ENCODE measurements around the gene CAPN7. TPM values are rescaled to one million over a fixed set of nuclear protein-coding genes. Genes with fewer than 3 reads are reported as not detected.
A peak's percentile ranks its signal among the peaks of the same experiment; 100 is the strongest.

CAPN7 gene
- total RNA-seq, 2 experiments from 2014 or later = 28.3 to 29.5 TPM

DNA sequence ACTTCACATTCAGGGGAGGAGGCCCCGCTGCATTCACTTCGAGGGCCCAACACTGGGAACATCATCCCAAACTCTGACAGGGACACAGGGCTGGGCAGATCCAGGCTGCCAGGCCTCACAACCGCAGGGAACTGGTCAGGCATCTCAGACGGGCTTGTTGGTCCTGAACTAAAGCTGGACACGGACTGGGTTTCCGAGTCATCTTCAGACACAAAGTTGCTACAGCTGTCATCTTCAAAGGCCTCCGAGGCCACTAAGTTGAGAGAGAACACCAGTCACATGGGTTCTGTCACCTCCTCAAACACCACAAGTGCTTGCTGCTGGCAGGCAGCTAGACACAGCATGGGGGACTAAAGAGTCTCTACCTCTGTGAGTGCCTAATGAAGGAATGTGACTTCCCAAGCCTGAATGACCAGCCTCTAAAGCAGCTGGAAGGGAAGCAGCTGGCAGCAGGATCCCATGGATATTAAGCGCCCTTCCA lies 50.9 kb downstream of the CAPN7 start:
- Mint-ChIP-seq H3K27me3 (ENCODE audit: low read depth) (no peaks in the 10 kb centered on the region), H3K4me3 (no peak overlapping the region), H3K36me3 (ENCODE audit: low read depth) (peaks cover 49% of the 10 kb centered on the region), H3K4me1 (ENCODE audit: low read depth) (peaks cover 6% of the 10 kb centered on the region), H3K27ac (no peak overlapping the region), H3K9me3 (ENCODE audit: insufficient read depth) (no peaks in the 10 kb centered on the region)
- DNase-seq = no peak
- no peak for ATAC-seq
- CTCF ChIA-PET = interaction anchor here (1.3 to 2.1 kb wide), 3 partner anchors 11 to 149 kb away, joined by 4 to 10 read pairs (median 7); partner anchors contain the start of gene SH3BP5
- POLR2A ChIA-PET = no interaction called here

DNA sequence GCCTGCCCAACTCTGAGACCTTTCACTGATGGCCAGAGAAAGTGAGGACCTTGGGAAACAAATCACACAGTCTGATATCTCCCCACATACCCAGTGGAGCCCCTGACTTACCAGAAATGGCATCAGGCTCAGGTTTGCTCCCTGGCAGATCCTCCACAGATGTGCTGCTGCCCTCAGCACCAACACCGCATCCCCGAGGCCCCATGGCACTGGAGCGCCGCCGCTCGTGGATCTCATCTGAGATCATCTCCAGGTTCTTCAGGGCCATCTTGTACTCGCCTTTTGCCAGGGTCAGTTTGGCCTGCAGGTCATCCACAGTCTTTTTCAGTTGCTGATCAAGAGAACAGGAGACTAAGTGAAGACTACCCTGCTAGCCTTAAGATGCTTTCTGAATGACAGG lies 52.7 kb downstream of the CAPN7 start:
- Mint-ChIP-seq H3K4me3 (no peak overlapping the region), H3K4me1 (ENCODE audit: low read depth) (no peaks in the 10 kb centered on the region), H3K27me3 (ENCODE audit: low read depth) (no peaks in the 10 kb centered on the region), H3K36me3 (ENCODE audit: low read depth) (peaks cover 37% of the 10 kb centered on the region), H3K27ac (no peak overlapping the region), H3K9me3 (ENCODE audit: insufficient read depth) (no peaks in the 10 kb centered on the region)
- DNase-seq (no peak), ATAC-seq (no peak)
- POLR2A ChIA-PET = no interaction called here
- CTCF ChIA-PET = interaction anchor here (1.7 to 3.5 kb wide), 3 partner anchors 10 to 151 kb away, joined by 4 to 25 read pairs (median 5); no protein-coding TSS in a partner anchor

GRCh38 chr3:15260531-15260930 lies 54.5 kb downstream of the CAPN7 start:
- DNase-seq (no peak), ATAC-seq (no peak)
- ChIA-PET CTCF (interaction anchor here (1.3 to 3.5 kb wide), 4 partner anchors 8 to 152 kb away, joined by 3 to 25 read pairs (median 6); no protein-coding TSS in a partner anchor), POLR2A (no interaction called here)
- H3K27me3 Mint-ChIP-seq (ENCODE audit: low read depth) = no peaks in the 10 kb centered on the region
- no peak overlapping the region for H3K4me3 Mint-ChIP-seq
- peak overlapping the region; percentile 22 for H3K27ac Mint-ChIP-seq
- peaks cover 9% of the 10 kb centered on the region for H3K4me1 Mint-ChIP-seq (ENCODE audit: low read depth)
- H3K9me3 Mint-ChIP-seq (ENCODE audit: insufficient read depth) = no peaks in the 10 kb centered on the region
- peaks cover 36% of the 10 kb centered on the region for H3K36me3 Mint-ChIP-seq (ENCODE audit: low read depth)

- peaks cover 28% of the 10 kb centered on the region for H3K36me3 Mint-ChIP-seq (ENCODE audit: low read depth)
- no peak overlapping the region for H3K27ac Mint-ChIP-seq
- CTCF ChIA-PET = interaction anchor here (1.2 kb wide), 1 partner anchor 72 kb away, joined by 3 read pairs; no protein-coding TSS in a partner anchor
- no peaks in the 10 kb centered on the region for H3K9me3 Mint-ChIP-seq (ENCODE audit: insufficient read depth)
- H3K4me3 Mint-ChIP-seq = no peak overlapping the region
- ATAC-seq (no peak), DNase-seq (no peak)
- H3K27me3 Mint-ChIP-seq (ENCODE audit: low read depth) = no peaks in the 10 kb centered on the region
- H3K4me1 Mint-ChIP-seq (ENCODE audit: low read depth) = peaks cover 15% of the 10 kb centered on the region
- POLR2A ChIA-PET = no interaction called here
Measured at GRCh38 chr3:15261274-15261673, 55.2 kb downstream of the CAPN7 start.

- DNase-seq (peak; percentile 11), ATAC-seq (no peak)
- Mint-ChIP-seq H3K36me3 (ENCODE audit: low read depth) (peaks cover 26% of the 10 kb centered on the region), H3K27me3 (ENCODE audit: low read depth) (no peaks in the 10 kb centered on the region), H3K4me1 (ENCODE audit: low read depth) (peaks cover 15% of the 10 kb centered on the region), H3K27ac (no peak overlapping the region), H3K9me3 (ENCODE audit: insufficient read depth) (no peaks in the 10 kb centered on the region), H3K4me3 (no peak overlapping the region)
- ChIA-PET CTCF (interaction anchor here (1.2 to 1.3 kb wide), 2 partner anchors 72 to 144 kb away, joined by 3 read pairs; no protein-coding TSS in a partner anchor), POLR2A (interaction anchor here (0.6 kb wide), 1 partner anchor 296 kb away, joined by 3 read pairs; no protein-coding TSS in a partner anchor)
Measured at GRCh38 chr3:15262021-15262420, 56.0 kb downstream of the CAPN7 start.

DNA sequence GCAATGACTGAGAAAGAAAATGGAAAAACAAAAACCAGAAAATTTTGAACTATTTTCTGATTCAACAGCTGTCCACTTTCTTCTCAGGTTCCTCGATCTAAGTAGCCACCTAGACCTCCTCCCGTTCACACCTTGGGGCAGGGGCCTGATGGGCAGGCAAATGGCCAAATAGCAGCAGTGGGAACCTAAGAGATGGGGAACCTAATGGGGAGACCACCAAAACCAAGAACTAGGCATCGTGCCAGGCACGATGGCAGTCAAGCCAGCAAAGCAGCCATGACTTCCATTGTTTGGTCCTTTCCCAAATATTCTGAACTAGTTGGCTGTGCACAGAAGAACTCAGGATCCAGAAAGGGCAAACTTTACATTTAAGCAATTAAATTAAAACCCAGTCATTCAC lies 57.1 kb downstream of the CAPN7 start:
- H3K27ac Mint-ChIP-seq = no peak overlapping the region

DNA sequence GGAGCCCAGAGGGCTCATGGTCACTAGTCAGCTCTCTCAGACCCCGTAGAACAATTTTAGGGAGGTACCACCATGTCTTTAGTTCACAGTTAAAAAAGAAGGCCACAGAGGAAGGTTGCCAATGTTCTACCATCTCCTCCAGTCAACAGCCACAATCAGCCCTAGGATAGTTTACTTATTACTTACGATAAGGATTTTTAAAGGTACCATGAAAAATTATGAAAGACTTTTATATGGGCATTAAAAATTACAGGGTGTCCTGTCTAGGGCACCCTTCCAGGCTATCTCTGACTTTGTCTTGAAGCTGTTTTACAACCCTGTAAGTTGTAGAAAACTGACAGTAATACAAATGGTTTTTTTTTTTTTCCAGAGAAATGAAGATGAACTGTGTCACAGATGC lies 57.9 kb downstream of the CAPN7 start:
- no peak for DNase-seq
- peaks cover 21% of the 10 kb centered on the region for H3K4me1 Mint-ChIP-seq (ENCODE audit: low read depth)
- ChIA-PET CTCF (interaction anchor here (0.8 to 9.1 kb wide), 5 partner anchors 11 to 140 kb away, joined by 3 to 168 read pairs (median 100); partner anchors contain the start of genes CAPN7 and SH3BP5), POLR2A (no interaction called here)
- H3K9me3 Mint-ChIP-seq (ENCODE audit: insufficient read depth) = no peaks in the 10 kb centered on the region
- ATAC-seq = no peak
- no peak overlapping the region for H3K4me3 Mint-ChIP-seq
- H3K36me3 Mint-ChIP-seq (ENCODE audit: low read depth) = peaks cover 10% of the 10 kb centered on the region
- H3K27me3 Mint-ChIP-seq (ENCODE audit: low read depth) = no peaks in the 10 kb centered on the region
- H3K27ac Mint-ChIP-seq = no peak overlapping the region

More for the DNA sequence above, 57.1 kb downstream of the CAPN7 start:
- ChIA-PET CTCF (interaction anchor here (0.8 to 9.1 kb wide), 3 partner anchors 42 to 141 kb away, joined by 3 to 147 read pairs (median 100); partner anchors contain the start of gene CAPN7), POLR2A (no interaction called here)
- no peaks in the 10 kb centered on the region for H3K27me3 Mint-ChIP-seq (ENCODE audit: low read depth)
- ATAC-seq (no peak), DNase-seq (peak; percentile 16)
- no peak overlapping the region for H3K4me3 Mint-ChIP-seq
- no peaks in the 10 kb centered on the region for H3K9me3 Mint-ChIP-seq (ENCODE audit: insufficient read depth)
- peaks cover 17% of the 10 kb centered on the region for H3K36me3 Mint-ChIP-seq (ENCODE audit: low read depth)
- H3K4me1 Mint-ChIP-seq (ENCODE audit: low read depth) = peaks cover 18% of the 10 kb centered on the region

- no peak for DNase-seq
- H3K9me3 Mint-ChIP-seq (ENCODE audit: insufficient read depth) = no peaks in the 10 kb centered on the region
- peaks cover 26% of the 10 kb centered on the region for H3K4me1 Mint-ChIP-seq (ENCODE audit: low read depth)
- ChIA-PET POLR2A (no interaction called here), CTCF (interaction anchor here (1.4 to 9.1 kb wide), 4 partner anchors 12 to 139 kb away, joined by 5 to 168 read pairs (median 124); partner anchors contain the start of genes CAPN7 and SH3BP5)
- no peak overlapping the region for H3K27ac Mint-ChIP-seq
- H3K36me3 Mint-ChIP-seq (ENCODE audit: low read depth) = peaks cover 13% of the 10 kb centered on the region
- no peak overlapping the region for H3K4me3 Mint-ChIP-seq
- H3K27me3 Mint-ChIP-seq (ENCODE audit: low read depth) = no peaks in the 10 kb centered on the region
- no peak for ATAC-seq
Measured at GRCh38 chr3:15264486-15264885, 58.4 kb downstream of the CAPN7 start.

- peaks cover 9% of the 10 kb centered on the region for H3K36me3 Mint-ChIP-seq (ENCODE audit: low read depth)
- CTCF ChIA-PET = interaction anchor here (0.9 to 9.1 kb wide), 13 partner anchors 13 to 292 kb away, joined by 3 to 168 read pairs (median 27); partner anchors contain the start of genes CAPN7 and SH3BP5
- peaks cover 37% of the 10 kb centered on the region for H3K4me1 Mint-ChIP-seq (ENCODE audit: low read depth)
- DNase-seq (peak; percentile 17), ATAC-seq (no peak)
- POLR2A ChIA-PET = interaction anchor here (1.6 kb wide), 1 partner anchor 96 kb away, joined by 4 read pairs; no protein-coding TSS in a partner anchor
- peaks cover 2% of the 10 kb centered on the region for H3K27me3 Mint-ChIP-seq (ENCODE audit: low read depth)
- no peaks in the 10 kb centered on the region for H3K9me3 Mint-ChIP-seq (ENCODE audit: insufficient read depth)
- H3K27ac Mint-ChIP-seq = peak overlapping the region; percentile 15
- no peak overlapping the region for H3K4me3 Mint-ChIP-seq
Measured at GRCh38 chr3:15265655-15266509, 59.8 kb downstream of the CAPN7 start.

DNA sequence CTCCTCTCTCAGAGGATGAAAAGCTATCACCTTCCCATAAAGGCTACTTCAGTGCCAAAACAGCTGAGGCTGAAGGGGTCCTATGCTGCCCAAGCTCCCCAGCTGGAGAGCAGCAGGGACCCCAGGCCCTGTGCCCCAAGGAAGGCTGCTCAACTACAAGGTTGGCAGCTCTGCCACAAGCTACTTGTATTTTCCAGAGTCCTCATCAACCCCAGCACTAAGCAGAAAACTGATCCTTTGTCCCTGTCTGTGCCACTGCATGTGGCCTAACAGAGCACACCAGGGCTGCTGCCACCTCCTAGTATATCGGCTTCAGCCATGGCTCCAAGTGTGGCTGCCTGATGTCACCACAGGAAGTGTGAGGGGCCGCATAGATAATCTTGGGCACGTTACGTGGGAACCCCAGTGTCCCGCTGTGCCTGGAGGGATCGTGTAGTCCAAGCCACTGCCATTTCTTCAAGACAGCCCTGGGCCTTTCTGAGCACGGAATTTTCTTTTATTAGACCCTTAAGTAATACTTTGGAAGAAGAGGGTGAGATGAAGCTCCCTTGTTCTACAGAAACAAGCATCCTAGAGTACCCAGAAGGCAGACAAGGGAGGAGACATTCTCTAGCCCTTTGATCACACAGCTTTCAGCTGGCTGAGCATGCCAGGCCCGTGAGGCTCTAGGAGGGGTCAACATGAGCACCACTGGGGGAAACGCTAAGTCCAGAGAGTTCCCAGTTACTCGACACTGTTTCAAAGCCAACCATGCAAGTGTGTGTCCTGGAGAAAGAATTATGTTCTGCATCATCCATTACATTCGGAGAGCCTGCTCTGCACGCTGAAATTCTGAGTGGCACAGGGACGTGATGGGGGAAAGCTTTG lies 60.7 kb downstream of the CAPN7 start:
- Mint-ChIP-seq H3K27ac (no peak overlapping the region), H3K4me3 (no peak overlapping the region)

DNA sequence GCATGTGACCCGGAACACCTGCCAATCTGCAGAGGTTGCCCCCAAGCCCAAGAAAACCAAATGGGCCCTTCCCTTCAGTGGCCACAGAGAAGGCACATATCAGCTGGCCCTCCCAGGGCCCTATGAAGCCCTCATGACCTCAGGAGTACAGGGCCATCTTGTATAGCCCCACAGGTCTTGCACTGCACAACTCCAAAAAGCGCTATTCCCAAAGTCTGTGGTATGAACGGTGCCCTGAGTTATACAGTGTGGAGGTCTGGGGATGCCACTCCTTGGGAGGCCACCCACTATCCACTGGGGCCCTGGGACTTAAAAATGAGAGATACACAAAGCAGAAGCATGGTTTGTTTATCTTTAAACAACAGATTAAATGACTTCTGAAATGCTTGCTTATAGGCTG lies 61.5 kb downstream of the CAPN7 start:
- H3K4me3 Mint-ChIP-seq = no peak overlapping the region
- DNase-seq (peak; percentile 18), ATAC-seq (no peak)
- CTCF ChIA-PET = interaction anchor here (0.6 to 9.1 kb wide), 60 partner anchors 8 to 301 kb away, joined by 3 to 168 read pairs (median 6); partner anchors contain the start of genes CAPN7 and SH3BP5
- peaks cover 12% of the 10 kb centered on the region for H3K36me3 Mint-ChIP-seq (ENCODE audit: low read depth)
- POLR2A ChIA-PET = interaction anchor here (0.9 kb wide), 1 partner anchor 111 kb away, joined by 3 read pairs; no protein-coding TSS in a partner anchor
- H3K27me3 Mint-ChIP-seq (ENCODE audit: low read depth) = peaks cover 2% of the 10 kb centered on the region
- peaks cover 48% of the 10 kb centered on the region for H3K4me1 Mint-ChIP-seq (ENCODE audit: low read depth)
- no peaks in the 10 kb centered on the region for H3K9me3 Mint-ChIP-seq (ENCODE audit: insufficient read depth)
- no peak overlapping the region for H3K27ac Mint-ChIP-seq

More for the DNA sequence above, 60.7 kb downstream of the CAPN7 start:
- Mint-ChIP-seq H3K27me3 (ENCODE audit: low read depth) (peaks cover 2% of the 10 kb centered on the region), H3K36me3 (ENCODE audit: low read depth) (peaks cover 11% of the 10 kb centered on the region), H3K4me1 (ENCODE audit: low read depth) (peaks cover 40% of the 10 kb centered on the region), H3K9me3 (ENCODE audit: insufficient read depth) (no peaks in the 10 kb centered on the region)
- POLR2A ChIA-PET = interaction anchor here (1.6 kb wide), 1 partner anchor 95 kb away, joined by 4 read pairs; no protein-coding TSS in a partner anchor
- no peak for ATAC-seq
- peak; percentile 14 for DNase-seq
- CTCF ChIA-PET = interaction anchor here (0.9 to 9.1 kb wide), 28 partner anchors 8 to 302 kb away, joined by 3 to 168 read pairs (median 12); partner anchors contain the start of genes CAPN7 and SH3BP5

Data from activated CD8-positive, alpha-beta T cell treated with anti-CD3 and anti-CD28 coated beads, Interleukin-2, amount 10 ng/mL, durations not matched to agents 7 days and 5 days (primary cell).